ENCODE data around the gene DGCR6L.
"Not testable (repeated sequence)": the region's sequence is repeated elsewhere in the genome, so short reads cannot be mapped to it uniquely, and the experiment has no call there.

DNA sequence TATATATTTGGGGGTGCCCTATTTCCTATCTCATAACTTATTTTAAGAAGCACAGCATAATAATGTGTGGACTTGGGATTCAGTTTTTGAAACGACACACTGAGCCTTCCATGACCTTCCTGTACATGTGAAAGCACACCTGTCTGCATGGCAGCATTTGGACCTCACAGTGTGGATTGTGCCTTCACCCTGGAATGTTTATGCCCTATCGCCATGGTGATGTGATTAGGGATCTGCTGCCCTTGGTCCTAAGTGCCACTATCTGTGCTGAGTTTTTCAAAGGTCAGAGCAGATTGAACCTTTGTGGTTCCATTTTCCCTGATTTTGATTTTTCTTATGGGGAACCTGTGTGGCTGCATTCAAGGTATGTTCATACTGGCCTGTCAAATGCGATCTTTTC lies 17.9 kb upstream of the DGCR6L start:
- TF ChIP-seq, protein P1, sequence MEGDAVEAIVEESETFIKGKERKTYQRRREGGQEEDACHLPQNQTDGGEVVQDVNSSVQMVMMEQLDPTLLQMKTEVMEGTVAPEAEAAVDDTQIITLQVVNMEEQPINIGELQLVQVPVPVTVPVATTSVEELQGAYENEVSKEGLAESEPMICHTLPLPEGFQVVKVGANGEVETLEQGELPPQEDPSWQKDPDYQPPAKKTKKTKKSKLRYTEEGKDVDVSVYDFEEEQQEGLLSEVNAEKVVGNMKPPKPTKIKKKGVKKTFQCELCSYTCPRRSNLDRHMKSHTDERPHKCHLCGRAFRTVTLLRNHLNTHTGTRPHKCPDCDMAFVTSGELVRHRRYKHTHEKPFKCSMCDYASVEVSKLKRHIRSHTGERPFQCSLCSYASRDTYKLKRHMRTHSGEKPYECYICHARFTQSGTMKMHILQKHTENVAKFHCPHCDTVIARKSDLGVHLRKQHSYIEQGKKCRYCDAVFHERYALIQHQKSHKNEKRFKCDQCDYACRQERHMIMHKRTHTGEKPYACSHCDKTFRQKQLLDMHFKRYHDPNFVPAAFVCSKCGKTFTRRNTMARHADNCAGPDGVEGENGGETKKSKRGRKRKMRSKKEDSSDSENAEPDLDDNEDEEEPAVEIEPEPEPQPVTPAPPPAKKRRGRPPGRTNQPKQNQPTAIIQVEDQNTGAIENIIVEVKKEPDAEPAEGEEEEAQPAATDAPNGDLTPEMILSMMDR (IDR thresholded peaks at IDR 0.05): not testable (repeated sequence)
- TF ChIP-seq POLR2AphosphoS5 (IDR thresholded peaks at IDR 0.05; ENCODE audit: insufficient read depth in 1 of 2, low read depth in 1 of 2); POLR2A (IDR thresholded peaks at IDR 0.05): not testable (repeated sequence)
